Neural progenitor cell (in vitro differentiated cells): ENCODE results near the gene TTYH3. TPM values are rescaled to one million over a fixed set of nuclear protein-coding genes. Genes with fewer than 3 reads are reported as not detected.

ENCODE experiments used
- DNase-seq: peaks from one replicate; pipeline ENCODE4 v3.0.0-alpha.2; 2016; ENCODE audit warnings: low spot score
- H2AFZ ChIP-seq: fragments of 200-600 bp; sonication (generic); replicated peaks from 2 replicates; pipeline ENCODE4 v1.6.1; 2016; ENCODE audit warnings: antibody characterized with exemption
- H3F3A ChIP-seq: fragments of 200-600 bp; sonication (generic); 2 replicates; pipeline ENCODE4 v1.6.1; 2016; ENCODE audit warnings: antibody characterized with exemption, low read depth
- H3K27ac ChIP-seq: fragments of 200-600 bp; sonication (generic); 2 replicates; pipeline ENCODE4 v1.5.1; 2016; ENCODE audit warnings: mild to moderate bottlenecking
- H3K27me3 ChIP-seq: fragments of 200-600 bp; sonication (generic); 2 replicates; pipeline ENCODE4 v1.6.1; 2016; ENCODE audit warnings: mild to moderate bottlenecking, moderate library complexity
- H3K36me3 ChIP-seq: fragments of 200-600 bp; sonication (generic); 2 replicates; pipeline ENCODE4 v1.5.1; 2016
- H3K4me1 ChIP-seq: fragments of 200-600 bp; sonication (generic); 2 replicates; pipeline ENCODE4 v1.6.1; 2016; ENCODE audit warnings: mixed run types
- H3K4me2 ChIP-seq: fragments of 200-600 bp; sonication (generic); 2 replicates; pipeline ENCODE4 v1.6.1; 2016
- H3K4me3 ChIP-seq: fragments of 200-600 bp; sonication (generic); 2 replicates; pipeline ENCODE4 v1.5.1; 2016
- H3K79me2 ChIP-seq: fragments of 200-600 bp; sonication (generic); 2 replicates; pipeline ENCODE4 v1.6.1; 2016; ENCODE audit warnings: low read depth
- H3K9ac ChIP-seq: fragments of 200-600 bp; sonication (generic); 2 replicates; pipeline ENCODE4 v1.6.1; 2016
- H3K9me3 ChIP-seq: fragments of 200-600 bp; sonication (generic); 2 replicates; pipeline ENCODE4 v1.5.1; 2016; ENCODE audit warnings: low read depth
- H4K20me1 ChIP-seq: fragments of 200-600 bp; sonication (generic); 2 replicates; pipeline ENCODE4 v1.6.1; 2016; ENCODE audit warnings: low read depth
- H3K27ac Mint-ChIP-seq: 3 replicates; pipeline ENCODE4 v1.8.0; 2021; ENCODE audit warnings: mixed read lengths
- H3K27me3 Mint-ChIP-seq: 2 replicates; pipeline ENCODE4 v1.8.0; 2022; ENCODE audit warnings: low read depth, mild to moderate bottlenecking, inconsistent platforms, moderate library complexity, mixed read lengths; ENCODE audit not compliant: insufficient read depth
- H3K36me3 Mint-ChIP-seq: 3 replicates; pipeline ENCODE4 v1.8.0; 2021; ENCODE audit warnings: mixed read lengths
- H3K4me1 Mint-ChIP-seq: 3 replicates; pipeline ENCODE4 v1.8.0; 2021; ENCODE audit warnings: mixed read lengths
- H3K4me3 Mint-ChIP-seq: 3 replicates; pipeline ENCODE4 v1.8.0; 2021; ENCODE audit warnings: mild to moderate bottlenecking, moderate library complexity, mixed read lengths
- H3K9me3 Mint-ChIP-seq: 3 replicates; pipeline ENCODE4 v1.8.0; 2020; ENCODE audit warnings: mixed read lengths
- EZH2 ChIP-seq: fragments of 200-600 bp; sonication (generic); IDR thresholded peaks from 2 replicates; pipeline ENCODE4 v1.6.1; 2017; ENCODE audit warnings: antibody characterized with exemption, mild to moderate bottlenecking, moderate library complexity
- EZH2phosphoT487 ChIP-seq: fragments of 200-600 bp; sonication (generic); IDR thresholded peaks from 2 replicates; pipeline ENCODE4 v1.6.1; 2017; ENCODE audit warnings: antibody characterized with exemption
- total RNA-seq: library from RNA; depleted of rRNA; stranded (reverse); fragments of >200 nt; gene quantifications from 2 replicates; pipeline ENCODE4 v1.2.3, GENCODE V29; 2015; ENCODE audit warnings: low replicate concordance
- TF ChIP-seq, protein P1 (sequence below): fragments of 200-600 bp; sonication (generic); IDR thresholded peaks from 2 replicates; pipeline ENCODE4 v1.5.1; 2017; ENCODE audit warnings: antibody characterized with exemption, mild to moderate bottlenecking

TTYH3 gene
- total RNA-seq, 1 donor from 2014 or later: 13.2 TPM

DNA sequence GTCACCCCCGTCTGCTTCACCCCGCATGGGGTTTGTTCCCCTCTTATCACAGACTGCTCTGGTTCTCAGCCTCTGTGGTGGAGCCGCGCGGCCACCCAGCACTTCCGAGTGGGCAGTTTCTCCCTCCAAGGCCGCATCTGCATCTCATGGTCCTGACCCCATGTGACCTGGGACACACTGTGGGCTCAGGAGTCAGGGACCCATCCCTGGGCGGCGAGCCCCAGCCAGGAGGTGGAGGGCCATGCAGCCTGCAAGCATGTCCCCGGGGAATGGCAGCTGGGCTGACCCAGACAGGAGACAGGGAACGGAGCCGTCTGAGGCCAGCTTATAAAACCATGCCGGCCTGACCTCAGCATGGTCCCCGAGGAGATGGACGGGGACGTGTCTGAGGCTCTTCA, 25.2 kb upstream of the TTYH3 start:
- no peaks in the 10 kb centered on the region for H3K27me3 ChIP-seq
- TF ChIP-seq EZH2phosphoT487 (no peak), EZH2 (no peak)
- TF ChIP-seq, protein P1, sequence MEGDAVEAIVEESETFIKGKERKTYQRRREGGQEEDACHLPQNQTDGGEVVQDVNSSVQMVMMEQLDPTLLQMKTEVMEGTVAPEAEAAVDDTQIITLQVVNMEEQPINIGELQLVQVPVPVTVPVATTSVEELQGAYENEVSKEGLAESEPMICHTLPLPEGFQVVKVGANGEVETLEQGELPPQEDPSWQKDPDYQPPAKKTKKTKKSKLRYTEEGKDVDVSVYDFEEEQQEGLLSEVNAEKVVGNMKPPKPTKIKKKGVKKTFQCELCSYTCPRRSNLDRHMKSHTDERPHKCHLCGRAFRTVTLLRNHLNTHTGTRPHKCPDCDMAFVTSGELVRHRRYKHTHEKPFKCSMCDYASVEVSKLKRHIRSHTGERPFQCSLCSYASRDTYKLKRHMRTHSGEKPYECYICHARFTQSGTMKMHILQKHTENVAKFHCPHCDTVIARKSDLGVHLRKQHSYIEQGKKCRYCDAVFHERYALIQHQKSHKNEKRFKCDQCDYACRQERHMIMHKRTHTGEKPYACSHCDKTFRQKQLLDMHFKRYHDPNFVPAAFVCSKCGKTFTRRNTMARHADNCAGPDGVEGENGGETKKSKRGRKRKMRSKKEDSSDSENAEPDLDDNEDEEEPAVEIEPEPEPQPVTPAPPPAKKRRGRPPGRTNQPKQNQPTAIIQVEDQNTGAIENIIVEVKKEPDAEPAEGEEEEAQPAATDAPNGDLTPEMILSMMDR: no peak
- Mint-ChIP-seq H3K36me3 (peaks cover 5% of the 10 kb centered on the region), H3K9me3 (no peaks in the 10 kb centered on the region), H3K27ac (no peak overlapping the region), H3K4me1 (peaks cover 34% of the 10 kb centered on the region), H3K4me3 (no peak overlapping the region), H3K27me3 (peaks cover 3% of the 10 kb centered on the region)
- H3K27ac ChIP-seq: no peak overlapping the region
- no peaks in the 10 kb centered on the region for H3K36me3 ChIP-seq
- H3K79me2 ChIP-seq: no peaks in the 10 kb centered on the region
- no peaks in the 10 kb centered on the region for H4K20me1 ChIP-seq
- no peak overlapping the region for H3K4me2 ChIP-seq
- H3K4me3 ChIP-seq: no peak overlapping the region
- no peaks in the 10 kb centered on the region for H3K9me3 ChIP-seq
- no peak for DNase-seq
- H2AFZ ChIP-seq: no peak overlapping the region
- H3F3A ChIP-seq: peaks cover 13% of the 10 kb centered on the region
- no peak overlapping the region for H3K9ac ChIP-seq
- peaks cover 24% of the 10 kb centered on the region for H3K4me1 ChIP-seq

DNA sequence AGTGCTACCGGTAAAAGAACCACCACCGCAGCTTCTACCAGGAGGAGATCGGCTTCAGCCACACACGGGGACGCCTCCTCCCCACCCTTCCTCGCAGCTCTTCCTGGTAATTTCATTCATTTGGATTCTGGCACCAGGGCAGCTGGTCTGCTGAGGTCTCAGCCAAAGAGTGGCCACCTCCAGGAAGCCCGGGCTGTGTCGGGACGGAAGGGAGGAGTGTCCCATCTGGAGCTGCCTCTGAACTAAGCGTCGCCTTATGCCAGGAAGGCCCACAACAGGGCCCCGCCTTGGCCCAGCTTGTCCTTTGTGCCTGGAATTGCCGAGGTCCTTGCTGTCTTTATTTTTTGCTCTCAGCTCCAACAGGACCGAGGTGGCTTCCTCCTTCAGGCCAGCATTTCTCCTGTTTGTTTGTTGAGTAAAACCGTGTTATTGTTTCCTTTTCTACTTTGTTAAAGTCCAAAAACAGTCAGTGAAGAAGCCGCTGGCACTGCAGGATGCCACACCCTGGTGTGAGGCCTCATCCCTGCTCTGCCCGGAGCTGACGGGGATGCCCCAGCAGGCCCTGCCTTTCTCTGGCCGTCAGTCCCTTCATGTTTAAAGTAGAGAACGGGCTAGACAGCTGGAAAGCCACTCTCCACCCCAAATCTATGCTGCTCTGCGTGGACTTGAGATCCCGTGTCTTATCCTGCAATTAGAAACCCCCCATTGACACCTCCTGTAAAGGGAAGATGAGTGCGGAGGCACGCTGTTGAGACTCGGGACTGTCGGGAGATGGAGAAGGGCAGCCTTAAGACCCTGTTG, 24.5 kb upstream of the TTYH3 start:
- Histone ChIP-seq H3K36me3 (no peaks in the 10 kb centered on the region), H3K4me3 (no peak overlapping the region), H3K27me3 (no peaks in the 10 kb centered on the region), H2AFZ (no peak overlapping the region), H3K9ac (no peak overlapping the region), H3K4me2 (peak overlapping the region; percentile 10), H3K9me3 (no peaks in the 10 kb centered on the region), H3K27ac (no peak overlapping the region), H3K79me2 (no peaks in the 10 kb centered on the region), H3K4me1 (peaks cover 24% of the 10 kb centered on the region), H4K20me1 (no peaks in the 10 kb centered on the region), H3F3A (peaks cover 13% of the 10 kb centered on the region)
- peaks cover 3% of the 10 kb centered on the region for H3K27me3 Mint-ChIP-seq
- H3K9me3 Mint-ChIP-seq: no peaks in the 10 kb centered on the region
- H3K4me1 Mint-ChIP-seq: peaks cover 34% of the 10 kb centered on the region
- DNase-seq: no peak
- peaks cover 5% of the 10 kb centered on the region for H3K36me3 Mint-ChIP-seq
- H3K4me3 Mint-ChIP-seq: peak overlapping the region; percentile 50
- H3K27ac Mint-ChIP-seq: peak overlapping the region; percentile 71
- TF ChIP-seq, protein P1: no peak
- TF ChIP-seq EZH2: no peak
- TF ChIP-seq EZH2phosphoT487: no peak

DNA sequence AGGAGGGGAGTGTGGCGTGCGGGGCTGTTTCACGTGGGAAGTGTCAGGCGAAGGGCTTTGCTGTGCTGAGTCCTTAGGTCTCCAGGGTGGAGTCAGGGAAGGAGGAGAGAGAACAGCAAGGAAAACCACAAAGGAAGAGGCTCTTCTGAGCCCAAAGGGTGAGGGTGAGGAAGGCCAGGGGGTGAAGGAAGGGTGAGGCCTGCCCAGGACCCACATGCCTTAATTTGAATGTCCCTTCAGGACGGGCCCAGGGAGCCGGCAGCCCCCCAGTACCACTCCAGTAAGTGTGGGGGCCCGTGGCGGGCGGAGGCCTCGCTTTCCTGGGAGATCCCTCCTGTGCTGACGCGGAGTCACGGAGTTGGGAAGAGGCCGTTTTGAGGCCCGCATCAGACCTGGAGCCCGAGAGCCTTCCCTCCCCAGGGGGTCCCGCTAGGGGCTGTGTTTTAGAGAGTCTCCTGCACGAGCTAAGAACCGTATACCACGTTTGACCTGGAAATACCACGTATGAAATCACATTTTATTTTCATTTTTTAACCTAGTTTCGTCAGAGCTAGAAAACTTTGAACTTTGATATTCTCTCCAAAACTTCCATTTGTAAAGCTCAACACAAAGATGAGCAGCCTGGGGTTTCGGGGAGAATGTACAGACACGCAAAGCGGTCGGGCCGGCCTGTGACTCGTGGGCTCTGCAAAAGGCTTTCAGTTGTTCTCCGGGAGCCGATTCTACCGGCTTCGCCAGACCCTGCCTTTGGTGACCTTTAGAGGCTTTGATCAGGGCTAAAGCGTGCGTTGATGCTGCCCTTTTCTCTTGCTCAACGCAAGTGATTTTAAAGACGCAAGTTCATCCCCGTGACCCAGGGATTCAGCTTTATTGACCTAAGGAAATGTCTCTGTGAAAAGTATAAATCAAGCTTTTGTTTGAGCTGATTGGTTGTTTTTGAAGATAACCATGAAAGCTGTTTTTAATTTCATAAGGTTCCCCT, 23.6 kb upstream of the TTYH3 start:
- peaks cover 5% of the 10 kb centered on the region for H3K36me3 Mint-ChIP-seq
- Histone ChIP-seq H3K27ac (no peak overlapping the region), H3K27me3 (no peaks in the 10 kb centered on the region)

More for the DNA sequence above, 23.6 kb upstream of the TTYH3 start:
- no peak for DNase-seq
- H3K79me2 ChIP-seq: no peaks in the 10 kb centered on the region
- peaks cover 24% of the 10 kb centered on the region for H3K4me1 ChIP-seq
- Mint-ChIP-seq H3K9me3 (no peaks in the 10 kb centered on the region), H3K27ac (peak overlapping the region; percentile 71), H3K4me1 (peaks cover 41% of the 10 kb centered on the region), H3K27me3 (peaks cover 8% of the 10 kb centered on the region), H3K4me3 (peak overlapping the region; percentile 50)
- TF ChIP-seq EZH2: no peak
- TF ChIP-seq EZH2phosphoT487: no peak
- TF ChIP-seq, protein P1: no peak
- no peak overlapping the region for H3K9ac ChIP-seq
- peaks cover 13% of the 10 kb centered on the region for H3F3A ChIP-seq
- no peaks in the 10 kb centered on the region for H4K20me1 ChIP-seq
- peak overlapping the region; percentile 10 for H3K4me2 ChIP-seq
- no peak overlapping the region for H2AFZ ChIP-seq
- H3K4me3 ChIP-seq: no peak overlapping the region
- H3K36me3 ChIP-seq: no peaks in the 10 kb centered on the region
- H3K9me3 ChIP-seq: no peaks in the 10 kb centered on the region
